ENCODE results near the gene RPS6KB2. TPM values are rescaled to one million over a fixed set of nuclear protein-coding genes. Genes with fewer than 3 reads are reported as not detected.

Gene RPS6KB2
- total and polyA plus RNA-seq, 2 donors (not counting 3 experiments of a cell fraction or from before 2014, with no cell fraction given) = 53.8 to 60.0 TPM

DNA sequence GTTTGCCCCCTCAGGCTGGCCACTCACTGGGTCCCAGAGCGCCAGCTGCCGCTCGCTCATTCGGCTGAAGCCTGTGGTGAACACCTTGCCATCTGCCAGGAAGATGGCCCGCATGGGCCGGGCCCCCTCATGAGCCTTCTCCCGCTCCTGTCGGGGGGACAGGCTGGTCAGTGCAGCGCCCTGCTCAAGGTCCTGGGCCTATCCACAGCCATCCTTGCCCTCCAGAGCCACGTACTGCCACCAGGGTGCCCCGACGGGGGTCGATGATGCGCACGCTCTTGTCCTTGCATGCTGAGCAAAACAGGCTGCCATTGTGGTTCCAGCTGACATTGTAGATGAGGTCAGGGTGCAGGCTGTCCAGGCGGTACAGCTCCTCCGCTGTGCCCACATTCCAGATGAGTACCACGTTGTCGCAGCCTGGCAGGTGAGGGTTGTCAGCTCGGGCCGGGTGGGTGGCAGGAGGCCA is 12.8 kb downstream of the RPS6KB2 start:
- no peak for FAIRE-seq
- Histone ChIP-seq H3K4me1 (ENCODE audit: control insufficient read depth, extremely low read depth, insufficient read depth, low read length) (peaks cover 6% of the 10 kb centered on the region), H3K4me2 (ENCODE audit: insufficient read depth, low read length) (no peak overlapping the region), H3K27ac (ENCODE audit: insufficient read depth, low read depth, low read length) (no peak overlapping the region), H2AFZ (ENCODE audit: low read depth, low read length) (no peak overlapping the region), H3K9me3 (replicated peaks; ENCODE audit: control insufficient read depth, insufficient read depth, low read length) (no peaks in the 10 kb centered on the region), H3K27me3 (ENCODE audit: control insufficient read depth in 2 of 2, insufficient read depth in 2 of 2, low read length in 2 of 2) (no peaks in the 10 kb centered on the region), H3K36me3 (ENCODE audit: control insufficient read depth in 2 of 2, extremely low read depth in 1 of 2, insufficient read depth in 2 of 2, low read length in 2 of 2) (peaks cover 0 to 23% of the 10 kb centered on the region in 2 experiments), H3K4me3 (replicated peaks in 1 of 3; ENCODE audit: insufficient read depth in 1 of 3, low read depth in 1 of 3, low read length in 3 of 3) (no peak overlapping the region), H3K9me1 (replicated peaks; ENCODE audit: control insufficient read depth, extremely low read depth, insufficient read depth, low read length) (no peaks in the 10 kb centered on the region), H3K9ac (replicated peaks; ENCODE audit: extremely low read depth, insufficient read depth, low read length) (no peak overlapping the region), H4K20me1 (replicated peaks; ENCODE audit: control insufficient read depth, extremely low read depth, insufficient read depth, low read length) (no peaks in the 10 kb centered on the region), H3K79me2 (ENCODE audit: control insufficient read depth, insufficient read depth, low read length) (peaks cover 11% of the 10 kb centered on the region)
- BruUV-seq (replicated peaks) = no TSS peak
- intact Hi-C loops (cut with micrococcal nuclease) (no loop called here), dilution Hi-C loops (cut with MboI; ENCODE audit: extremely low pct_ligation_motif_present, low sequenced_read_pairs) (no loop called here)
- POLR2A ChIA-PET = interaction anchor here (0.5 kb wide), 1 partner anchor 17 kb away, joined by 3 read pairs; no protein-coding TSS in a partner anchor
- CTCF ChIA-PET = no interaction called here
- no peak for DNase-seq (ENCODE audit: low read depth, low spot score)
- no peak for TF ChIP-seq POLR2AphosphoS5 (IDR thresholded peaks at IDR 0.05; ENCODE audit: insufficient read depth, low read depth, low read length)
- TF ChIP-seq GATA2 (IDR thresholded peaks at IDR 0.05; ENCODE audit: insufficient read depth, insufficient read length, low read depth, low read length) = no peak
- TF ChIP-seq, protein P1, sequence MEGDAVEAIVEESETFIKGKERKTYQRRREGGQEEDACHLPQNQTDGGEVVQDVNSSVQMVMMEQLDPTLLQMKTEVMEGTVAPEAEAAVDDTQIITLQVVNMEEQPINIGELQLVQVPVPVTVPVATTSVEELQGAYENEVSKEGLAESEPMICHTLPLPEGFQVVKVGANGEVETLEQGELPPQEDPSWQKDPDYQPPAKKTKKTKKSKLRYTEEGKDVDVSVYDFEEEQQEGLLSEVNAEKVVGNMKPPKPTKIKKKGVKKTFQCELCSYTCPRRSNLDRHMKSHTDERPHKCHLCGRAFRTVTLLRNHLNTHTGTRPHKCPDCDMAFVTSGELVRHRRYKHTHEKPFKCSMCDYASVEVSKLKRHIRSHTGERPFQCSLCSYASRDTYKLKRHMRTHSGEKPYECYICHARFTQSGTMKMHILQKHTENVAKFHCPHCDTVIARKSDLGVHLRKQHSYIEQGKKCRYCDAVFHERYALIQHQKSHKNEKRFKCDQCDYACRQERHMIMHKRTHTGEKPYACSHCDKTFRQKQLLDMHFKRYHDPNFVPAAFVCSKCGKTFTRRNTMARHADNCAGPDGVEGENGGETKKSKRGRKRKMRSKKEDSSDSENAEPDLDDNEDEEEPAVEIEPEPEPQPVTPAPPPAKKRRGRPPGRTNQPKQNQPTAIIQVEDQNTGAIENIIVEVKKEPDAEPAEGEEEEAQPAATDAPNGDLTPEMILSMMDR (IDR thresholded peaks at IDR 0.05; ENCODE audit: extremely low read depth in 1 of 2, insufficient read depth in 1 of 2, low read depth in 1 of 2, low read length in 2 of 2) = no peak
- TF ChIP-seq POLR2A (IDR thresholded peaks at IDR 0.05; ENCODE audit: low read depth, low read length) = no peak
- TF ChIP-seq JUN (IDR thresholded peaks at IDR 0.05; ENCODE audit: borderline replicate concordance, insufficient read depth, insufficient read length, low read depth) = no peak
- TF ChIP-seq EZH2 (IDR thresholded peaks at IDR 0.05; ENCODE audit: borderline replicate concordance, low read depth, low read length, severe bottlenecking) = no peak
- no peak for TF ChIP-seq MYC (IDR thresholded peaks at IDR 0.05; ENCODE audit: low read depth, low read length)
- TF ChIP-seq, protein P2, sequence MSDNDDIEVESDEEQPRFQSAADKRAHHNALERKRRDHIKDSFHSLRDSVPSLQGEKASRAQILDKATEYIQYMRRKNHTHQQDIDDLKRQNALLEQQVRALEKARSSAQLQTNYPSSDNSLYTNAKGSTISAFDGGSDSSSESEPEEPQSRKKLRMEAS (IDR thresholded peaks at IDR 0.05; ENCODE audit: insufficient read depth, insufficient read length) = no peak
- TF ChIP-seq FOS (IDR thresholded peaks at IDR 0.05; ENCODE audit: borderline replicate concordance, insufficient read depth, low read length) = no peak

All from endothelial cell of umbilical vein (primary cell).